Choroid plexus epithelial cell (primary cell): ENCODE results near the gene CD151.

Experiments used
- DNase-seq: peaks from one replicate; pipeline ENCODE4 v3.0.0-alpha.2; 2010; ENCODE audit warnings: low read depth
- H3K4me3 ChIP-seq: 2 replicates; pipeline ENCODE4 v1.5.1; 2011; ENCODE audit warnings: low read depth, mild to moderate bottlenecking, control low read depth, low read length, moderate library complexity
- TF ChIP-seq, protein P1 (sequence below): conservative IDR thresholded peaks from 2 replicates; pipeline ENCODE4 v1.5.1; 2011; ENCODE audit warnings: low read depth, mild to moderate bottlenecking, control low read depth, inconsistent platforms, low read length, moderate library complexity

CD151 gene

DNA sequence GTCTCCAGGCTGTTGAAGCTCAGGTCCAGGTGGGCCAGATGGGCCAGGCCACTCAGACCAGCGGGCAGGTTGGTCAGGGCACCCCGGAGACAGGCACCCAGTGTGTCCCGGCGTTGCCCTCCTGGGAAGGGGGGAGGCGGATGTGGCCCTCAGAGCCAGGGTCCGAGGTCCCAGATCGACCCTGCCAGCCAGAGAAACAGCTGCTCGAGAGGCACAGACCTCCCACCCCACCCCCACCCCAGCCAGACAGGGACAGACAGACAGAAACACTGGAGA is 29.3 kb upstream of the CD151 start:
- no peak overlapping the region for H3K4me3 ChIP-seq
- no peak for DNase-seq
- TF ChIP-seq, protein P1, sequence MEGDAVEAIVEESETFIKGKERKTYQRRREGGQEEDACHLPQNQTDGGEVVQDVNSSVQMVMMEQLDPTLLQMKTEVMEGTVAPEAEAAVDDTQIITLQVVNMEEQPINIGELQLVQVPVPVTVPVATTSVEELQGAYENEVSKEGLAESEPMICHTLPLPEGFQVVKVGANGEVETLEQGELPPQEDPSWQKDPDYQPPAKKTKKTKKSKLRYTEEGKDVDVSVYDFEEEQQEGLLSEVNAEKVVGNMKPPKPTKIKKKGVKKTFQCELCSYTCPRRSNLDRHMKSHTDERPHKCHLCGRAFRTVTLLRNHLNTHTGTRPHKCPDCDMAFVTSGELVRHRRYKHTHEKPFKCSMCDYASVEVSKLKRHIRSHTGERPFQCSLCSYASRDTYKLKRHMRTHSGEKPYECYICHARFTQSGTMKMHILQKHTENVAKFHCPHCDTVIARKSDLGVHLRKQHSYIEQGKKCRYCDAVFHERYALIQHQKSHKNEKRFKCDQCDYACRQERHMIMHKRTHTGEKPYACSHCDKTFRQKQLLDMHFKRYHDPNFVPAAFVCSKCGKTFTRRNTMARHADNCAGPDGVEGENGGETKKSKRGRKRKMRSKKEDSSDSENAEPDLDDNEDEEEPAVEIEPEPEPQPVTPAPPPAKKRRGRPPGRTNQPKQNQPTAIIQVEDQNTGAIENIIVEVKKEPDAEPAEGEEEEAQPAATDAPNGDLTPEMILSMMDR: no peak

DNA sequence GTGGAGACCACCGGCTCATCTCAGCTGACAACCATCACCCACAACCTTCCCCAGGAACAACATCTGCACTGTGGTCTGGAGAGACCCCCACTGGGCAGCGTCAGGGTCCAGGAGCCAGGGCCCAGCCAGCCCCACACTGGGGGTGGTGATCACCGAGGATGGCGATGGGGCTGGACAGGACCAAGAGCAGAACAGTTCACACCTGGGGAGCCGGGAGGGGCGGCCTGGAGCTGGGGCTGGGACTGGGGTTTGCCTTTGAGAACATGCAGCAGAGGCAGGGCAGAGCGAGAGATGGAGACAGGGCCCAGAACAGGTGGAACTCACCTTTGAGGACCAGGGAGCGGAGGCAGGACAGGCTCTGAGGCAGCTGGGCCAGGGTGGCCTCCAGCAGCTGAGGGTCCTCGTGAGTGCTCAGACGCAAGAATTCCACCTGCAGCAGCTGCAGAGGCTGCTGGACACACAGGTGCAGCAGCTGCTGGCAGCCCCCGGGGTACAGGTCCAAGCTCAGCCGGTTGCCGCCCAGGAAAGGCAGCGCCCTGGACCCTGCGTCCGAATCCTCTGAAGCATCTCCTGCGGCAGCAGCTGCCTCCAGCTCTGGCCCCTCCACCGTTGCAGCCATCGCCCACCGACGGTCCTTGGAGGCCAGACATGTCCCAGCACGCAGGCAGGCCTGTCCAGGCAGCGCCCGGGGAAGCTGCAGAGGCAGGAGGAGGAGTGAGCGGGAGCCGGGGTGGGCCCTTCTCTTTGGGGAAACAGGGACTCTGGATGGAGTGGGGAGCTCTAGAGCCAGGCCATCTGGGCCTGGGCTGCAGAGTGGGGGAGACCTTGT is 28.8 kb upstream of the CD151 start:
- TF ChIP-seq, protein P1: no peak
- DNase-seq: no peak
- peak overlapping the region; percentile 64 for H3K4me3 ChIP-seq

DNA sequence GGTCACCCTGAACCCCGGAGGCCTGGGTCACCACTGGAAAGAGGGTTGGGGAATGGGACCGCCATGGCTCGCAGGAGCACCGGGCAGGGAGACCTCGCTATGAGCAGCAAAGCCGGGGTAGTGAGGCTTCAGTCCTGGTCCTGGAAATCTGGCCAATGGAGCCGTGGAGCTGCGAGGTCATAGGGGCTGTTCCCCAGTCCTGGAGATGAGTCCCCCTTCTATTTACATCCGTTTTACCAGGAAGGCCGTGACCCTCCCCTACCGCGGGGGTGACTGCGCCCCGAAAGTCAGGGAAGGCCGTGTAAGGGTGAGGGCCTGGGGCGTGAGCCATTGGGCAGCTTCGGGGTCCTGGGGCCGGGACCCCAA is 28.2 kb upstream of the CD151 start:
- H3K4me3 ChIP-seq: peak overlapping the region; percentile 64
- TF ChIP-seq, protein P1: no peak
- no peak for DNase-seq

DNA sequence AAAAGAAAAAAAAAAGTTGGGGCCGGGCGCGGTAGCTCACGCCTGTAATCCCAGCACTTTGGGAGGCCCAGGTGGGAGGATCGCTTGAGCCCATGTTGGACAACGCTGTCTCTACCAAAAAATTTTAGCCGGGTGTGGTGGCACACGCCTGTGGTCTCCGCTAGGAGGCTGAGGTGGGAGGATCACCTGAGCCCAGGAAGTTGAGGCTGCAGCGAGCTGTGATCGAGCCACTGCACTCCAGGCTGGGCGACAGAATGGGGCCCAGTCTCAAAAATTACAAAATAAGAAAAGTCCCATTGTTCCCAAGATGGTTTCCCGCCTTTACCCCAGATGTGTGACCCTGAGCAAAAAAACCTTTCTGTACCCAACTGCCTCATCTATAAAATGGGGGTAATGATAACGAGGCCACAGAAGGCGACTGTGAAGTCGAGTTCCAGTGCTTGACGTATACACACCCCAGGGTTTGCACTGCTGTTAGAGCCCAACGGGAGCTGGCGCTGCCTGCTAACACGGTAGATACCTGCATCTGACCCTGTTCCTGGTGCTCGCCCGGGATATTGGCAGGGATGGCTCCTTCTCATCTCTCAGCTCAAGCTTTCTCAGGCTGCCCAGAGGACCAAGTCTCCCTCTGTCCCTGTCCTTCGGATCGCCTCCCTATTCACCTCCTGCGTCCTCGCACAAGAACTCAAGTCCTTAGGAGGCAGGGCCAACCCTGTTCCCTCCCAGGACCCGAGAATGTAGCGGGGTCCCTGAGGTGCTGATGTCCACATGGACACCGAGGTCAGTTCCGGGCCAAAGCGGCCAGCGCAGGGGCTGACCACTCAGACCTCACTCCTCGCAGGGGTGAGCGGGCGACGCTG is 24.1 kb upstream of the CD151 start:
- no peak for DNase-seq
- peak overlapping the region; percentile 93 for H3K4me3 ChIP-seq

DNA sequence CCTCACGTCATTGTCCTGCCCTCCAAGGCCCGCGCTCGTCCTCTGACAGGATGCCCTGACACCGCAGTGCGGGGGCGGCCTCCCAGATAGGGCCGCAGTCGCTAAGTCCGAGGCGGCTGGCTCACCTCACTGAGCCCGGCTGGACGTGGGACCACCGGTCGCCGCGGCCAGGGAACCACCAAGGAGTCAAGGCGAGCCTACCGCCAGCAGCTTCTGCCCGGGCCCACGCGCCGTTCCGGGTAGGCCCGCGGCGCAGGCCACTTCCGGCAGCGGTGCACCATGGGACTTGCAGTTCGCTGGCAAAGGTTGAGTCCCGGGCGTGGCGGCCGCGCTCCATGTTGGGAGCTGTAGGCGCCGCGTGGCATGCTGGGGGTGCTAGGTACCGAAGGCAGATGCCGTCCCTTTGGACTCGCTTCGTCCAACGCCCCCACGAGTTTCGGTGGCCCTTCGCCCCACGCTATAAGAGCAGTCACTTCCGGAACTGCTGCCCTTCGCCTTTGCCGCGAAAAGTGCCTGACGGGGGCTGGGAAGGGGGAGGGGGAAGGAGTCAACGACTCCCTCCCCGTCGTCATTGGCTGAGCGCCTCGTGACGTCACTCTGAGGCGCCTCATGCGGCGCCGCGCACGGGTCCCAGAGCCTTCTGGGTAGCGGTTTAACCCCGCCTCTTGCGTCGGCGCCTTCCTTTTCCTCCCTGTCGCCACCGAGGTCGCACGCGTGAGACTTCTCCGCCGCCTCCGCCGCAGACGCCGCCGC is 23.3 kb upstream of the CD151 start, which contains the start of gene RPLP2:
RPLP2 (plus strand) TSS at position 681 of the 753 bp plus-strand sequence. CDS start 268 bp downstream, outside the sequence.
- TF ChIP-seq, protein P1: no peak
- peak; percentile 98 for DNase-seq
- H3K4me3 ChIP-seq: peak within 1 kb of the TSS; percentile 93

More for the DNA sequence above, 24.1 kb upstream of the CD151 start:
- TF ChIP-seq, protein P1: no peak

DNA sequence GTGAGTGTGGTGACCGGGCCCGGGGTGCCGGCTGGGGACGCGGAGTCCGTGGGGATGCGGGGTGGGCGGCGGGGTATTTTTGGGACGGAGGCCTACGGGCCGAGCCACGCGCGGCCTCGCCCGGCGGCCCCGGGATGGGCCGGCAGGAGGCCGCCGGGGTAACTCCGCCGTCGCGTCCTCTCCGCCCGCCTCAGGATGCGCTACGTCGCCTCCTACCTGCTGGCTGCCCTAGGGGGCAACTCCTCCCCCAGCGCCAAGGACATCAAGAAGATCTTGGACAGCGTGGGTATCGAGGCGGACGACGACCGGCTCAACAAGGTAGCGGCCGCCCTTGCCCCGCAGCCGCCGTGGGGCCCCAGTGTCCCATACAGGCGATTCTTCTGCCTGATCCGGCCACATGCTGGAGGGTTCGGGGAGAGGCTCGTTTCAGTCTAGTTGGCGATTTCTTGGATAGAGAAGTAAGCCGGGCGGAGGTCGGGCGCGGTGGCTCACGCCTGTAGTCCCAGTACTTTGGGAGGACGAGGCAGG is 22.6 kb upstream of the CD151 start:
- no peak for DNase-seq
- H3K4me3 ChIP-seq: peak overlapping the region; percentile 93
- TF ChIP-seq, protein P1: no peak
